ENCODE data around the gene NAGA.
A peak's percentile ranks its signal among the peaks of the same experiment; 100 is the strongest.
"Not testable (repeated sequence)": the region's sequence is repeated elsewhere in the genome, so short reads cannot be mapped to it uniquely, and the experiment has no call there.

NAGA gene

DNA sequence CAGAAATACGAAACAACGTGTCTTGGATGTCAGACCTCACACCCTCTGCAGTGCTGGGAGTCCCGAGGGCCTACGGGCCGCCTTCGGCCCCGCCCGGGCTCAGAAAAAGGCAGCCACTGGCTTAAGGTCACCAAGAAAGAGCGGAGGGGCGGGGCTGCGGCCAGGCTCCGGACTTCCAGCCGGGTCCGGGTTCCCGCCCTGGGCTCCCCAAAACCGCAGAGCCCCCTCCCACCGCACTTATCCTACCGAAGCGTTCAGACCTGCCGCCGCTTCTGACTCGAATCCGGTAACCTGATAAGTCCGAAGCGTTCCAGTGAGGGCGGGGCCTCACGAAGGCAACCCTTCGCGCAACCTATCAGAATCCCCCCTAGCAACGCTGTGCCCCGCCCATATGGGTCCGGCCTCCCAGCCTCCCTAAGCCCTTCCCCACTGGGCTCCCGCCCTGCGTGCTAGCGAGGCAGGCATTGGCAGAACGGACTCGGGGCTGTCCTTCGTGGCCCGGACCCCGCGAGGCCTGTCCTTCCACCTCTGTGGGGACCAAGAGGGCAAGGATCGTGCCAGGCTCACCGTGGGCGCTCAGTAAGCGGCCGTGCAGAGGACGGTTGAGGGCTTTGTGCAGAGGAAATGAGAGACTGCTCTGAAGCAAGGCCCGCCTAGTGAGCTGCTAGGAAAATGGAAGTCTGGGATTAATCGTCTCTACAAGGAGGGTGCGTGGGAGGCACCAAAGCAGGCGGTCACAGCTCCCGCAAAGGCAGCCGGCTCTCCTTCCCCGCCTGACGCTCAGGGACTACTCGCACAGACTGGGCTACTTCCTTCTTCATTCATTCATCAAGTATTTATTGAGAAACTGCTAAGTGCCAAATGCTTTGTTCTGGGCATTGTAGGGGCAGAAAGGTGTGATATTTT lies at the start of gene NAGA:
Gene NAGA, minus strand, starts transcription at position 296 of the 906 bp plus-strand sequence. CDS start 515 bp downstream, outside the sequence.
- peak; percentile 94 for DNase-seq

- no peak for DNase-seq
Measured at GRCh38 chr22:42116848-42117424, 46.3 kb upstream of the NAGA start.

- not testable (repeated sequence) for DNase-seq
Measured at GRCh38 chr22:42115420-42115830, 44.8 kb upstream of the NAGA start.

GRCh38 chr22:42114721-42115120 lies 44.1 kb upstream of the NAGA start:
- no peak for DNase-seq

DNA sequence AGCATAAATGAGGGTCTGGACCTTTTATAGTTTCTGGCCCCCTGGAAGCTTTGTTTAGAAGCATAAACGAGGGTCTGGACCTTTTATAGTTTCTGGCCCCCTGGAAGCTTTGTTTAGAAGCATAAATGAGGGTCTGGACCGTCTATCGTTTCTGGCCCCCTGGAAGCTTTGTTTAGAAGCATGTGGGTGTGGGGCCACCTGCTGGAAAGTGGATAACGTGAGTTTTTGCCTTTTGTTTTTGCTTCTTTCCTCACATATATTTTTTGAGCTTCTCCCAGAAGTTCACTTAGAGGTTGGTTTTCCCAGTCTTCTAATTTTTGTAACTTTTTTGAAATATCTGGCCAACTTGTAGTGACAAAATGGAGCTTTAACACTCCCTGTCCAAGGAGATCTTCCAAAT lies 42.2 kb upstream of the NAGA start:
- not testable (repeated sequence) for DNase-seq

- no peak for DNase-seq
Measured at GRCh38 chr22:42111798-42112197, 41.2 kb upstream of the NAGA start.

DNA sequence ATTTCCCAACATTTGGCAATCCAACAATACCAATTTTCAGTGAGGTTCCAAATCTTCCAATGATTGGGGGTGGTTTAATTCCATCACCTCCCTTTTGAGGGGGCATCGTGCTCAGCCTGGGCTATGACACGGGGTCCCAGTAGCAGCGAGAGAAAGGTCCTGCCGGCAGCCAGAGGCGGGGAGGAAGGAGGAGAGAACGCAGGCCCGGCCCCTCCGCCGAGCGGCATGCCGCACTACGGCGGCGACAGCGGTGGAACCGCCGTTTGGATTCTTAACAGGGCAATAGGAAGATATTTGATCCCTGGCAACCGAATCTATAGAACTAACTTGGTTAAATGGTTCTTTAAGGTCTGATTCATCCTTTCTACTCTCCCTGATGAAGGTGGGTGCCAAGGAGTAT lies 38.2 kb upstream of the NAGA start:
- DNase-seq: no peak

DNA sequence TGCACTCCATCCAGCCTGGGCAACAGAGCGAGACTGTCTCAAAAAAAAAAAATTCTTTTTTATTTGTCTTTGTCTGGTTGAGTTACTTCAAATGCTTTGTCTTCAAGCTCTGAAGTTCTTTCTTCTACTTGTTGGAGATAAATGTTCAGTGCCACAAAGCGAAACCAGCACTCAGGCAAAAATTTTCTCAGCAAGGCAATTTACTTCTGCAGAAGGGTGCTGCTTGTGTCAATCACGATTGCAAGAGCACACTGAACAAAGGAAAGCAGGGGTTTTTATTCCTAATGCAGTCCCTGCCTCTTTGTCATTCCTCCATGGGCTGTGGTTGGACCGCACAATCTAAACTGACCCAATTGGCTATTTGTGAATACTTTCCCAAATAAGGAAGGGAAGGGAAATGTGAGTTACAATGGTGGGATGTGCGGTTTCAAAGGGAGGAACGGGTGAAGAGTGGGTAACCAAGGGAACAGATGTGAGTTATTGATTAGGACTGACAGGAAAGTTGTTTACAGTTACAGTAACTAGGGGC lies 33.8 kb upstream of the NAGA start:
- DNase-seq: not testable (repeated sequence)

DNA sequence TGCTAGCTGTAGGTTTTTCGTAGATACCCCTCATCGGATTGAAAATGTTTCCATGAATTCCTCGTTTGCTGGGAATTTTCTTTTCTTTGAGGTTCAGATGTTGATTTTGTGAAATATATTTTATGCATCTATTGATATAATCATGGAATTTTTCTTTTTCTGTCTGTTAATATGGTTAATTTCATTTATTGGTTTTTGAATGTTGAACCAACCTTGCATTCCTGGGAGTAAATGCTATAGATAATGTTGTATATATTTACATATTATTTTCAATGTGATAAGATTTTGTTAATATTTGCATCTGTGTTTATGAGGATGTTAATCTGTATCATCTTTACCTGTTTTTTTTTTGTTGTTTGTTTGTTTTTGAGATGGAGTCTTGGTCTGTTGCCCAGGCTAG lies 30.6 kb upstream of the NAGA start:
- no peak for DNase-seq

- no peak for DNase-seq
Measured at GRCh38 chr22:42091455-42091782, 20.8 kb upstream of the NAGA start.

DNA sequence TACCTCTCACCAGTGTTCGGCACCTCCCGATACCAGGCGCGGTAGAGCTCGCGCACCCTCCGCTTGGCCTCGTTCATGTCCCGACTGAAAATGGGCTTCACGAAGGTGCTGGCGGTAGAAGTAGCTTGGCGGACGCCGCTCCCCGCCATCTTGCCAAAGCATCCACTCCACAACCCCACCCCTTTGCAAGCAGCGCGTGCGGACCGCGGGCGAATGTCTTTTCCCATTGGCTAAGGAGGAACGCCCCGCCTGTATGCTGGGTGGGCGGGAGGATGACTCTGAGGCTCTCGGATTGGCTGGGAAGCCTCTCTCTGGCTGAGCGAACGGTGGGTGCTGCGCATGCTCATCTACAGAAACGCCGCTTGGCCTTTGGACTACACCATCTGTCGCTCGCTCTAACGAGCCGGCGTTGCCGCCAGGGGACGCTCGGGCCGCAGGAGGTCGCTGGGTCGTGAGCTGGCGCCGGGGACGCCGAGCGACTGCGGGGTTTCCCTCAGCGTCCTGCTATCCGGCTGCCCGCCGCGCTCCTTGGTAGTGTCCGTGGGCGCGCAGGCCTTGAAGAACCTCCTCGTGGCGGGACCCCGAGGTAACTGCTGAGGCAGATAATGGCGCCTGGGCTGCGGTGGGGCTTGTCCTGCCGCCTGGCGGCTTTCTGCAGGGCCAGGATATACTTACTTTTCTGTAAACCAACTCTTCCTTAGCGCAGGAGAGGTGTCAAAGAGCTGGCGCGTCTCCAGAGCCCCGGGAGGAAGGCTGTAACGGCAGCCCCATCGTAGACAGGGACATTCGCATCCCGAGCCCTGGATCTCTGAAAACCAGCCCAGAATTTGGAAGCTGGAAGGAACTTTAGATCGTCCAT lies 20.2 kb upstream of the NAGA start, which contains the start of gene NDUFA6:
Gene NDUFA6, minus strand, starts transcription at position 177 of the 859 bp plus-strand sequence. Its CDS starts 28 bp downstream, at position 149.
- peak; percentile 99 for DNase-seq

GRCh38 chr22:42086051-42086450 lies 15.4 kb upstream of the NAGA start:
- DNase-seq: no peak

DNA sequence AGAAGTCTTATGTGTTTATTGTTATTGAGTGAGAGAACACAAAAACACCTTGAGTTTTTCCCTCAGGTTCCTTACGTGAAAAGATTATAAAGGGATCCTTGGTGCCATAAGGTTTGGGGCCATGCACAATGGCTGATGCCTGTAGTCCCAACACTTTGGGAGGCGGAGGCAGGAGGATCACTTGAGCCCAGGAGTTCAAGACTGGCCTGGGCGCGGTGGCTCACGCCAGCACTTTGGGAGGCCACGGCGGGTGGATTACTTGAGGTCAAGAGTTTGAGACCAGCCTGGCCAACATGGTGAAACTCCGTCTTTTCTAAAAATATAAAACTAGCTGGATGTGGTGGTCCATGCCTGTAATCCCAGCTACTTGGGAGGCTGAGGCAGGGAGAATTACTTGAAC lies 14.3 kb upstream of the NAGA start:
- no peak for DNase-seq

- no peak for DNase-seq
Measured at GRCh38 chr22:42083119-42083518, 12.5 kb upstream of the NAGA start.

- peak; percentile 21 for DNase-seq
Measured at GRCh38 chr22:42080287-42080686, 9.7 kb upstream of the NAGA start.

- peak; percentile 97 for DNase-seq
Measured at GRCh38 chr22:42079319-42080251, 9.0 kb upstream of the NAGA start, which contains the start of gene SMDT1. SMDT1 (plus strand) TSS chr22:42079700; CDS start chr22:42079769, 69 bp downstream.

- DNase-seq: no peak
Measured at GRCh38 chr22:42078469-42079318, 8.1 kb upstream of the NAGA start.

DNA sequence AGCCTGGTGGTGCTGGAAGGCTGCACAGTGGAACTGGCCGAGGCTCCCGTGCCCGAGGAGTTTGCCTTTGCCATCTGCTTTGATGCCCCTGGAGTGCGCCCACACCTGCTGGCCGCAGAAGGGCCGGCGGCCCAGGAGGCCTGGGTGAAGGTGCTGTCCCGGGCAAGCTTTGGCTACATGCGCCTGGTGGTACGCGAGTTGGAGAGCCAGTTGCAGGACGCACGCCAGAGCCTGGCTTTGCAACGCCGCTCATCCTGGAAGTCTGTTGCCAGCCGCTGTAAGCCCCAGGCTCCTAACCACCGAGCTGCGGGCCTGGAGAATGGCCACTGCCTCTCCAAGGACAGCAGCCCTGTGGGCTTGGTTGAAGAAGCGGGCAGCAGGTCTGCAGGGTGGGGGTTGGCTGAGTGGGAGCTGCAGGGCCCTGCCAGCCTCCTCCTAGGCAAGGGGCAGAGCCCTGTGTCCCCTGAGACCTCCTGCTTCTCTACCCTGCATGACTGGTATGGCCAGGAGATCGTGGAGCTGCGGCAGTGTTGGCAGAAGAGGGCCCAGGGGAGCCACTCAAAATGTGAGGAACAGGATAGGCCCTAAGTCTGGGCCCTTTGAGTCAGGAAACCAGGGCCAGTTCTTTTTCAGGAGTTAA lies 7.0 kb upstream of the NAGA start:
- DNase-seq: no peak

DNA sequence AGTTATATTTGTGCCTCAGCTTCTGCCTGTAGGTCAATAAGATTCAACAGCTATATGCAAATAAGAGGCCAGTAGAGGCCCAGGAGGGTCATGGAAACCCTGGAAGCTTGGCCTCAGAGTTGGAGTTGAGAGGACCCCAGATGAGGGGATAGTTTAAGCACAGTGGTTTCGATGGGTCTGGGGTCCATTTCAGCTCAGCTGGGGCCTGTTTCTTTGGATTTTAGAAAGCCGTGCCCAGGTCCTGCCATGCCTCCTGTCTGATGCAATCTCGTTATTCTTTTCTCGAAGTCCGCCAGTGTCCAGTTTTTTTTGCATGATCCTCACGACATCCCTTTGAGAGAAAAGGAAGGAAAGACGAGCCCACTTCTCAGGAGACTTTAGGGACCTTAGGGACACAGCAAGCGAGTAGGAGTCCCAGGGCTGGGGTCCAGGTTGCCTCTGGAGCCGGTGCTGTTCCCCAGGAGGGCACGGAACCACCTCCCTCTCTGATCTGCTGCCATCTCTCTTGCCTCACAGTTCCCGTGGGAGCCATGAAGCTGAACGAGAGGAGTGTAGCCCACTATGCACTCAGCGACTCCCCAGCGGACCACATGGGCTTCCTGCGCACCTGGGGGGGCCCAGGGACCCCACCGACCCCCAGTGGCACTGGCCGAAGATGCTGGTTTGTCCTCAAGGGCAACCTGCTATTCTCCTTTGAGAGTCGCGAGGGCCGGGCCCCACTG lies 6.3 kb upstream of the NAGA start:
- no peak for DNase-seq

Data from activated naive CD4-positive, alpha-beta T cell treated with Interleukin-2 at 50 U/mL for 16 hours (primary cell).